HG03439 (cell line): Measurements from ENCODE around the gene CDK5RAP2.
A peak's percentile ranks its signal among the peaks of the same experiment; 100 is the strongest.
"Not testable (repeated sequence)": the region's sequence is repeated elsewhere in the genome, so short reads cannot be mapped to it uniquely, and the experiment has no call there.

Experiments
- ATAC-seq: cut with Tn5 transposase; IDR thresholded peaks from one replicate; pipeline ENCODE4 v1.9.1; 2021; ENCODE audit warnings: mild to moderate bottlenecking, moderate library complexity; ENCODE audit not compliant: unreplicated experiment

The CDK5RAP2 gene

DNA sequence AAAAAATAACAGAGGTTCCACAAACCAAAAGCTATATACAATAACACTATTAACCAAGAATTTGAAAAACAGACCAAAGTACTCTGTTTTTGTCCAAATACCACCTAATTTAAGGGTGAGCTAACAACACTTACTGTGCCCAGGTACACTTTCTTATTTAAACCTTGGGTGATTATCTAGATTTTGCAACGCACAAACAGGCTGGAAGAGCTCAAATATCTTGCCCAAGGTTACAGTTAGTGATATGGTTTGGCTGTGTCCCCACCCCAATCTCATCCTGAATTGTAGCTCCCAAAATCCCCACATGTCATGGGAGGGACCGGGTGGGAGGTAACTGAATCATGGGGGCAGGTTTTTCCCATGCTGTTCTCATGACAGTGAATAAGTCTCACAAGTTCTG lies 58.9 kb downstream of the CDK5RAP2 start:
- ATAC-seq, result no peak

DNA sequence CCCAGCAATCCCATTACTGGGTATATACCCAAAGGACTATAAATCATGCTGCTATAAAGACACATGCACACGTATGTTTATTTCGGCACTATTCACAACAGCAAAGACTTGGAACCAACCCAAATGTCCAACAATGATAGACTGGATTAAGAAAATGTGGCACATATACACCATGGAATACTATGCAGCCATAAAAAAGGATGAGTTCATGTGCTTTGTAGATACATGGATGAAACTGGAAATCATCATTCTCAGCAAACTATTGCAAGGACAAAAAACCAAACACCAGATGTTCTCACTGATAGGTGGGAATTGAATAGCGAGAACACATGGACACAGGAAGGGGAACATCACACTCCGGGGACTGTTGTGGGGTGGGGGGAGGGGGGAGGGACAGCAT lies 64.0 kb downstream of the CDK5RAP2 start:
- not testable (repeated sequence) for ATAC-seq

DNA sequence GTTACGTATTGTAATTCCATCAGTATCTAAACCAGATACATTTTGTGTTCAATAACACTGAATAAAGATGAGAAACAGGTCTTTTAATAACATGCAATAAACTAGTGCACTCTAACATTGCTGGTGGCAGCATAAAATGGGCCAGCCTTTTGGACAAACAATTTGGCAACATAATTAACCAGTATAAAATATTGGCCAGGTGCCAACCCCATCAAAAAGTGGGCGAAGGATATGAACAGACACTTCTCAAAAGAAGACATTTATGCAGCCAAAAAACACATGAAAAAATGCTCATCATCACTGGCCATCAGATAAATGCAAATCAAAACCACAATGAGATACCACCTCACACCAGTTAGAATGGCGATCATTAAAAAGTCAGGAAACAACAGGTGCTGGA lies 64.5 kb downstream of the CDK5RAP2 start:
- not testable (repeated sequence) for ATAC-seq

DNA sequence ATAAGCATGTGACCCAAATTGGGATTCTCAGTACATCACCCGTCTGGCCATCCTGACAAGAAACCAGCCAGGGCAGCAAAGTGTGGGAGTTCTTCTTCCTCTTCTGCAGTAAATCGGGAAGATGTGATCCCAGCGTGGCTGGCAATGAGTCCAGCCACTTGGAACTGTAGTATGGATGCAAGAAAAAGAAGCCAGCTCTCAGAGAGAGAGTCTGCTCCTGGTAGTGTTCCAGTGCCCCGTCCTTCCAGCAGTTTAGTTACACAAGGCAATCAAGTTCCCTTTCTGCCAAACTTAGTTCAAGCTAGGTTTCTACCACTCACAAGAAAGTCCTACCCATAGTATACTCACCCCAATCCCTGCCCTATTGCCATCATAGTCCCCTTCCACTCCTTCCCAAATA lies 65.6 kb downstream of the CDK5RAP2 start:
- no peak for ATAC-seq

DNA sequence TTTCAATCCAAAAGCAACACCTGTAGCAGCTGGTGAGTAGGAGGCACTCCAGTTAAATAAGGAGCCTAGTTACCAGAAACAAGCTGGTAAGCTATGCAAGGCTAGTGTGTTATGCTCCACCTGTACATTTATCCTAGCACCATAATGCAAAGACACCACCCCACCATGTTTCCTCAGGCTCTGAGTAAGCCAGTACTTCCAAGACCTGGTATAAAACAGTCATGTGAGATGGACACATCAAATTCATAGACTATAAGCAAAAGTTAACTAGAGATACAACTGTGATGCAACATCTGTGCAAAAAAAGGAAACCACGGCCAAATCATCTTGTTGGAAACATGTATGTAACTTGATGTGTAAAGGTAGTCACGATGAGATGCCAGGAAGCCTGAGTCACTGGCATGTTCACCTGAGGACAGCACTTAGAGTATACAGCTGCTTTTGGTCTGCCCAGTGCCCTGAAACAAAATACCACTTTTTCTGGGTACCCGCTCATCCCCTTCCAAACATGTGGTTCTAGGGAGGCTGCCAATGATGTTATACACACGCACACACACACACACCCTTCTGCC lies 66.1 kb downstream of the CDK5RAP2 start:
- no peak for ATAC-seq

DNA sequence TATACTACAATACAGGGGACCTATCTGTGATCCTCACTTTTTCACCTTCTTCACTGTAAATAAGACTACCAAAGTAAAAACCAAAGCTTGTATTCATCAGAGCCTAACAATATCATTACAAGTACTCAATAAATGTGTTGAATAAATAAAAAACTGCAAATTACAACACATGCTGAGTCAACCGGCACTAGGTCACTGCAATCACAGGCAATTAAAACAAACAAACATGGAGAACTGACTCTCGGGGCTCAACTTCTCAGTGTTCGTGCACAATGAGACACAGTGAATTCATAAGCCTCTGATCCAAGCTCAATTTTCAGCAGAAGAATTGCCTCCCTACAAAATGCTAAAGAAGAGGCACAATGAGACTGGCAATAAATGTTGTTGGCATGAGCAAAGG lies 69.2 kb downstream of the CDK5RAP2 start:
- ATAC-seq, result no peak

DNA sequence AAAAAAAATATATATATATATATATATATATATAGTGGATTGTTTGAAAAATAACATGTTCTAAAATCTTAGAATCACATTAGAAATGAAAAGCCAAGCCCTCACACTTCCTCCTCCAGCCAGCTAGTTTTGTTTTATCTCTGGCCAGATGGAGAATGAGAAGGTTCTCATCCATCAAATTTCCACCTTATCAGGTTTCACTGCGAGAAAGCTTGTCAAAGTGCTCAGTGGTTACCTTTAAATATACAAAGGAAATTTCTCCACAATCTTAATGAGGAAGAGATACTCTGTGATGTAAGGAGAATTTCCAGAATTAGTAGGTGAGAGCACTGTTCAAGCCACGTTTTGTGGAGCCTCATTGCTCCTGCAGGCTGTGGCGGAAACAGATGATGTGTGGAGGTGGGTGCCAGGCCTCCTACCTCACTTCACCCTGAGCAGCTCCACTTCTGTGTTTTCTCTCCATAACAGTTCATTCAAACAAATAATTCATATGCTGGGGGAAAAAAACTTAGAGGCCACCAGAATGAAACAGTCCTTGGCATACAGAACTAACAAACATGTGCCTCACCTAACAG lies 71.9 kb downstream of the CDK5RAP2 start:
- ATAC-seq, result no peak

DNA sequence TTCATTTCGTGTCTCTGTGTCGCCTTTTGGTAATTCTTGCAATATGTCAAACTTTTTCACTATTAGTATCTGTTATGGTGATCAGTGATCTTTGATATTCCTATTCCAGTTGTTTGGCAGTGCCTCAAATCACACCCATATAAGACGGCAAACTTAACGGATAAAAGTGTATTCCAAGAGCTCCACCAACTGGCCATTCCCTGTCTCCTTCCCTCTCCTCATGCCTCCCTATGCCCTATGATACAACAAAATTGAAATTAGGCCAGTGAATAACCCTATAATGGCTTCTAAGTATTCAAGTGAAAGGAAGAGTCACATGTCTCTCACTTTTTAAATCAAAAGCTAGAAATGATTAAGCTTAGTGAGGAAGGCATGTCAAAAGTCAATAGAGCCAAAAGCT lies 74.8 kb downstream of the CDK5RAP2 start:
- ATAC-seq, result no peak

DNA sequence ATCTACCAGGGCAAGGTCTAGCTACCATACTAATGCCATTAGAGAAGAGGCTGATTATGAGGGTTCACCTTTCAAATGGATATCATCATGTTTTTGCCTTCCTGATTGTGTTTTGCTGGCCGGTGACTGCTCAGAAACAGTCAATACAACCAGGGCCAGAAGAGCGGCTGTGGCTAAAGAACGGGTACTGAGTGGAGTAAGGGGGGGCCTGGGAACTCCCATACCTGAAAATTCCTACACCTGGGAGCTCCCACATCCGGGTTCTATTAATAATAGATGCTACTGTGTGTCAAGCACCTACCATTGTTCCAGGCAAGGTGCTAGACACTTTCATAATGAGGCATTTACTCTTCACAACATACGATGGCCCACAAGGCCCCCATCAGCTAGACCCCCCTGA lies 79.2 kb downstream of the CDK5RAP2 start:
- no peak for ATAC-seq

DNA sequence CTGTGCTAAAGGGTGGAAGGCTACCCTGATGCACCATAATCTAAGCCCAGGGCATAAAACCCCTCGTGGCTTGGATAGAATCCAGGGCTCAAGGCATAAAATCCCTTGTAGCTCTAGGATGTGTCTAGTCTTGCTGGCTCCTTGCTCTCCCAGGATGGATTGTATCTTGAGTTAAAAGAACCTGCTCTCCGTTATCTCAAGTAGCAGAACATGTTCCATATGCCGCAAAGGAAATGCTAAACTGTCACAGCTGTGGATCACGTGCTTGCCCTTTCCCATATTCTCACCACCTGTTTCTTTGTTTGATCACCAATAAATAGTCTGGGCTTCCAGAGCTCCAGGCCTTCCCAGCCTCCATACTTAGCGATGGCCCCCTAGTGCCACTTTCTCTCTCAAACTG lies 82.1 kb downstream of the CDK5RAP2 start:
- not testable (repeated sequence) for ATAC-seq

DNA sequence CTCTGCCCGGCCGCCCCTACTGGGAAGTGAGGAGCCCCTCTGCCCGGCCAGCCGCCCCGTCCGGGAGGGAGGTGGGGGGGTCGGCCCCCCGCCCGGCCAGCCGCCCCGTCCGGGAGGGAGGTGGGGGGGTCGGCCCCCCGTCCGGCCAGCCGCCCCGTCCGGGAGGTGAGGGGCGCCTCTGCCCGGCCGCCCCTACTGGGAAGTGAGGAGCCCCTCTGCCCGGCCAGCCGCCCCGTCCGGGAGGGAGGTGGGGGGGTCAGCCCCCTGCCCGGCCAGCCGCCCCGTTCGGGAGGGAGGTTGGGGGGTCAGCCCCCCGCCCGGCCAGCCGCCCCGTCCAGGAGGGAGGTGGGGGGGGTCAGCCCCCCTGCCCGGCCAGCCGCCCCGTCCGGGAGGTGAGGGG lies 83.5 kb downstream of the CDK5RAP2 start:
- not testable (repeated sequence) for ATAC-seq

DNA sequence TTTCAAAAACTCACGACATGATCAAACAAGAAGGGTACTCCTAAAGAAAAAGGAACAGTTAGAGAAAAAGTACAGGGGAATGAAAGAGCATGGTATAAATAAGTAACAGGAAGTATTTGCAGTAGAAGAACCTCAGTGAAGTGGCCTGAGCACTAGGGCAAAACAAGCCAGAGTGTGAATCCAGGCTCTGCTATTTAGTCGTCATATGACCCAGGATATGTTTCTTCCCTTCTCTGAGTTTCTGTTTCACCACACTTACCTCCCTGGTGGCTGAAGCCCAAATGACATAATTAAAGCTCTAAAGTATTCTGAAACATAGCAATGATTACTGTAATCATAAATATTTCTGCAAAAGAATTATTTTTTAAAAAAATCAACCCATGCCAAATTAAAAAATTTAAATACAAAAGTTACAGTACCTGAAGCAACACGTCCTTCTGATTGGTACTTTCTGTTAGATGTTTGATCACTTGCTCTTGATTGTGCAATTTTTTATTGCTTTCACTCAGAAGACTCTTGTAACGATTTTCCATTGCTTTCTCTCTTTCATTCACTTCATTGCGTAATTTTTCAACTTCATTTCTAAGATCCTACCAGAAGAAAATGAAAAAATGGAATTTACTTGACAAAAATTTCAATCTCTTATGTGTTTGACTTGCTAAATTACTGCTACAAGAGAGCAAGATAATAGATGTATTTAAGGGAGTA lies 88.9 kb downstream of the CDK5RAP2 start:
- peak; percentile 82 for ATAC-seq

DNA sequence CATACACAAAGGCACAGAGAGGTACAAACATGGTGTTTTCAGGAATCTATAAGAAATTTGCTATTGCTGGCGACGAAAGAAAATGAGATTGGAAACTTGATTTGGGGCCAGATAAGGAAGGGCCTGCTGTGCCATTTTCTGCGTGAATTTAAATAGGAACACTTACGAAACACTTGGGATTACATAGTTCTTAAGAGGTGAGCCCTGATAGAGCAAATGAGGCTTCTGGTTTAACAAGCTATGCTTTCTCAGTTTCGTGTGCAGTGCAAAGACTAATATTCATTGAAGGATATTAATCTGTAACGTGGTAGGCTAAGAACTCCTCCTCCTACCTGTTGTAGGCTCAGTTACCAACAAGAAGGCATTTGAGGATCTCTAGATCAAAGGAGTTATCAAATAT lies 93.1 kb downstream of the CDK5RAP2 start:
- ATAC-seq, result no peak

DNA sequence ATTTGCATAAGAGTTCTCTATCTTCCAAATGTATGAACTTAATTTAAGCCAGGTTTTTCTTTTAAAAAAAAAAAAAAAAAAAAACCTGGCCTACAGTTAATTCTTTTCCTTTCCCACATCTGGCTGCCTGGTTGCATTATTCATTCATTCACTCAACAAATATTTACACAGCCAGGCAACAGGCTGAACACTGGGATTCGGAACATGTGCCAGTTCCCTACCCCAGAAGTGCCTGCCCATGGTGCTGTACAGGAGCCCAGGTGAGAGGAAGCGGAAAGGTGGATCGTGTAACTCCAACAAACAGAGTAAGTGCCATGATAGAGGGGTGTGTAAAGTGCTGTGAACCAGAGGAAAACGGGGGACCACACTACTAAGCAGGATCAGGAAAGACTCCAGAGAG lies 93.6 kb downstream of the CDK5RAP2 start:
- no peak for ATAC-seq

DNA sequence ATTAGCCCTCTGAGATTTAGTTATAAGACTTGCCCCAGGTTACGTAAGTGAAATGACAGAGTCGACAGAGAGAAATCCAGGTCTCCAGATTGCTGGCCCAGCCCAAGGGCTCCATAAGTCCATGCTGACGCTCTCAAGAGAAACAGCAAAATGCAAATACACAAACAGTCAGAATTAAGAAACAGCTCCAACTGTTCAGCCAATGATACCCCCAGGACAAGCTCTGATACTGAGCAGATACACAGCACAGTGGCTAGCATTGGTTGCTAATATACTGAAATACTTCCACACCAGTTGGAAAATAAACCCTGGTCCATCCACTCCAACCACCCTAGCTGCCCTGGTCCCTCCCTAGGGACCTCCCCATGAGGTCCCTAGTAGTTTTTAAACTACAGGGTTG lies 94.2 kb downstream of the CDK5RAP2 start:
- no peak for ATAC-seq

DNA sequence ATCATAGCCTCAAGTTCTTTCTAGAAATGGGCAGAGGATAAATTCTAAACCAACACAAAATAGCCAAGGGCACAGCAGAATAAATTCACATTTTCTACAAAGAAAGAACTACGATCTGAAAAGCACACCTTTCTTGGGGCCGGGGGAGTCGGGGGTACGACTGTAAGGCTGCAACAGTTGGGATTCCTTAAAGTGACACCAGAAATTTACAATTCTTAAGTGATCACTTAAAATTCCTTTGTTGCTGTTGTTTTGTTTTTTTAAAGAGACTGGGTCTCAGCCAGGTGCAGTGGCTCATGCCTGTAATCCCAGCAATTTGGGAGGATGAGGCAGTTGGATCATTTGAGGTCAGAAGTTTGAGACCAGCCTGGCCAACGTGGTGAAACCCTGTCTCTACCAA lies 95.8 kb downstream of the CDK5RAP2 start:
- no peak for ATAC-seq

DNA sequence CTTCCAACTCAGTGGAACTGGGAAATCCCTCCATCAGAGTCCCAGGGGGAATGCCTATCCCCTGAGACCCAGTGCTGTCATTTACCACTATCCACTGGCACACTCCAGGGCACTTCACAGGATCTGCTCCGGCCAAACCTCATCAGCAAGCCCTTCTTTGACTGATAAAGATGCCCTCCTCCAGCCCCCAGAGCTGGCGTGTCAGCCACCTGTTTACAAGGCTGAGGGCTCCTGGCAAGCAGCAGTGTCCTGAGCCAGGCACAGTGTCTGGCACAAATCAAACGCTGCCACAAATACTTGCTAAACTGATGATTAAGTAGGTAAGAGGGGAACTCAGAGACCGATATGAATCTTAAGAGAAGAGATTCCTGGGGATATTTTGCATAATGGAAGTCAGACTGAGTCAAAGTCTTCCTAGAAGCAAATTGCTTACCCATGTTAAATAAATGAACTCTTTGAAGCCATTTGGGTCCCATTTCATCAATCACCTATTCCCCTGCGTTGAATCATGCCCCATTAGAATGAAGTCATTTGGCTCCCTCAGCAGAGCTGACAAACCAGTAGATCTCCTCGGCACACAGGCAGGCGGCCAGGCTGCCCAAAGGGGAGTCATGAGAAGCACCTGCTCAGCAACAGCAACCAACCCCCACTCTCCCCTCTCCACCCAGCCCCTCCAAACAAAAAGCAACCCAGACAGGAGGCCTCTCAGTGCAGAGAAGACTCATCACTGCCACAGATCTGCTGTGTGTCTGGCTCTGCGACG lies 97.4 kb downstream of the CDK5RAP2 start:
- no peak for ATAC-seq

DNA sequence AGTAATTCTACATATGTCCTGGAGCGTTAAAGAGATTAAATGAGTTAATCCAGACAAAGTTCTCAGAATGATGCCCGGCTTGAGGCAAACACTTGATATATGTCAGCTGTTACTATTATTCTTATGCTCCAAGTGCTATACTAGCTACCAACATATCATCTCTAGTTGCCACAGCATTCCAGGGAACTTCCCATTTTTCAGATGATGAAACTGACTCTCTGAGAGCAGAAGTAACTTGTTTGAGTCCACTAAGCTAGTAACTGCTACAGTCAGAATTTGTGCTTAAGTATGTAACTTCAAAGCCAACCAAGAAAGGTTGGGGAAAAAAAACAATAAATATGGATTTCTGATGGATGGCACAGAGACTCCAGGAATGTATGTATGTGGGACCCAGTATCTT lies 98.1 kb downstream of the CDK5RAP2 start:
- ATAC-seq, result no peak

DNA sequence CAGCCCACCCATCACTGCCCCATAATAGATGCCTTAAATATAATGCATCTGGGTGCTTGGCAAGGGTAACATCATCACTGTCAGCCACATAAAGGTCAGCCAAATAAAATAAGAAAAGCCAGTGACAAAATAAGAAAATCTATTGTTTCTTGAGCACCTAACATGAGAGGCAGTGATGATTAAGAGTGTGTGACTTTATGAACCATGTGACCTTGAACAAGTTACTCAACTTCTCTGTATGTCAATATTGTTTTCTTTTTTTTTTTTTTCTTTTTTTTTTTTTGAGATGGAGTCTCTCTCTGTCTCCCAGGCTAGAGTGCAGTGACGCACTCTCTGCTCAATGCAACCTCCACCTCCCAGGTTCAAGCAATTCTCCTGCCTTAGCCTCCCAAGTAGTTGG lies 98.7 kb downstream of the CDK5RAP2 start:
- no peak for ATAC-seq

DNA sequence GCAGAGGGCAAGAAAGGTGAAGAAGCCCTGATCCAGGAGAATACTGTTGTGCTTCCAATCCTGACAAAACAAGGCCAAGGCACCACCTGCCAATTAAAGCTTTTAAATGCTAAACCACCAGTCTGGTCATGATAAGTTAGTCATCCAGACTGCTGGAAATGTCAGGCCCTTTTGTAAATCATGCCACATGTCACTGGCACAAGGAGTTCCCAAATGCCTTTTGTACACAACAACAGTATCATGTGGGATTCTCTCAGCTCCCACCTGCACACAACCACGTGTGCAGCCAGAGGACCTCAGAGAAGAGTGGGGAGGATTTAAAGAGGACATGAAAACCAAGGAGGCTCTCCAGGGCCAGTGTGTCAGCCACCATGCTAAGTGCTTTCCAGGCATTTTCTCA lies 99.3 kb downstream of the CDK5RAP2 start:
- ATAC-seq, result no peak

DNA sequence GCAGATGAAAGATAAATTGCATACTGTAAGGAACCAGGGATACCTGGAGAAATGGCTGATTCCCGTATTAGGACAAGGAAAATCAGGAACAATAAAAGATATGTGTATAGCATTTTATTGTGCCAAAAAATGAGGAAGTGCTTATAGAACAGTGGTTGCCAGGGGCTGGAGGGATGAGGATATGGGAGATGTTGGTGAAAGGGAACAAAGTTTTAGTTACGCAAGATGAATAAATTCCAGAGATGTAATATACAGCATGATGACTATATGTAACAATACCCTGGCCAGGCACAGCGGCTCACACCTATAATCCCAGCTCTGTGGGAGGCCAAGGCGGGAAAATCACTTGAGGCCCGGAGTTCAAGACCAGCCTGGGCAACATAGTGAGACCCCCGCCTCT lies 101.8 kb downstream of the CDK5RAP2 start:
- ATAC-seq, result no peak

DNA sequence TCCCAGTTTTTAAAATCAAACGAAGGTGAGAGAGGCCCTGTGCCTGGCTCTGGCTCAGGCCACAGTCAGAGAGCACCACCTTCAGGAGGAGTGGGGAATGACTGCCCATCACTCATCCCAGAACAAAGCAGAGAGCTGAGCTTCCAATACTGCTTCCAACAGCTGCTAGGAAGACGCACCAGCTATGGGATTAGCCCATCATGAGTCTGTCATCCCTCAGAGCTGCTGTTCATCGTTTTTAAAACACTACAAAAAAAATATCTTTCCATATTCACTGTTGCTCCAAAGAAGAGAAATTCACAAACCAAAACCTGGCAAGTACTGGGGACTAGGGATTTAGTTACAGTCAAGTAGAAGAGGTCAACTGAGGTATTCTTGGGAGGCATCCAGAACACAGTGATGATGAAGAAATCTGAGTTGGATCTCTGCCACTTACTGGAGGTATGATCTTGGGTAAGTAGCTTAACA lies 102.4 kb downstream of the CDK5RAP2 start:
- no peak for ATAC-seq
